HK-2 (cell line): ENCODE measurements around the gene PKNOX2.

Experiments
- DNase-seq: peaks from one replicate; pipeline ENCODE4 v3.0.0-alpha.2; 2018; ENCODE audit not compliant: unreplicated experiment

The PKNOX2 gene

DNA sequence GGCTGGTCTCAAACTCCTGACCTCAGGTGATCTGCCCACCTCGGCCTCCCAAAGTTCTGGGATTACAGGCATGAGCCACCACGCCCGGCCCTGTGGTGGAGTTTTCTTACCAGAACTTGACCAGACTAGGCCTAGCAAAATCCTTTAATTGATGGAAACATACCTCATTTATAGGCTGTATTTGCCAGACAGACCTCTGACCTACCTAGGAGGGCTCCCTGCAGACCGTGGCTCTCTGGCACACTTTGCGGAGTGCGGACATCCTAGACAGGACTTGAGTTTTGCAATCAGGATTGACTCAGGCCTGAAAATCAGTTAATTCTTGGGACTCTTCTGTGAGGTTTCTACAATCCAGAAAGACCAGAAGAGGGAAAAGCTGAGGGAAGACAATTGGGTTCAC, 278.4 kb downstream of the PKNOX2 start:
- DNase-seq: no peak

DNA sequence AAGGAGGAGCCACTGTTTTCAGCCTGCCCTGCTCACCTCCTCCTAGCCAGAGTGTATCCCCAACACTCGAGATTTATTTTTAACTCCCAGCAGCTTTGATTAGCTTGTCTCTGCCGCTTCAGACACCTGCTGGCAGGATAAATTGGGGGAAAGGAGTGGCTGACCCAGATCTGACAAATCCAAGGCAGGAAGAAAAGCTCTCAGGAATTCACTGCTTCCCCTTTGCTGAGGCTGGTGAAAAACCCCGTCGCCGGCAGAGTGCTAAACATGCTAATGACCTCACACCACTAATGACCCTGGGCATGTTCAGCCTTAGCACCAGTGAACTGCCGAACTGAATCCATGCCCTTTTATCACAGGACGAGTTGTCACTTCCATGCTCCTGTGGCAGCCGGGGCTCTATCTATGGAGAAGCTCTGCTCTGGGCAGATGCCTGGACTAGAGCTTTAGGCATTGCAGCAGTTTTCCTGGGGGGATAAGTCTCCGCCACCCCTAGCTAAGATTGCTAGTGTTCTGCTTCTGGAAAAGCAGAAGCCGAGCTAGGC, 279.3 kb downstream of the PKNOX2 start:
- no peak for DNase-seq

DNA sequence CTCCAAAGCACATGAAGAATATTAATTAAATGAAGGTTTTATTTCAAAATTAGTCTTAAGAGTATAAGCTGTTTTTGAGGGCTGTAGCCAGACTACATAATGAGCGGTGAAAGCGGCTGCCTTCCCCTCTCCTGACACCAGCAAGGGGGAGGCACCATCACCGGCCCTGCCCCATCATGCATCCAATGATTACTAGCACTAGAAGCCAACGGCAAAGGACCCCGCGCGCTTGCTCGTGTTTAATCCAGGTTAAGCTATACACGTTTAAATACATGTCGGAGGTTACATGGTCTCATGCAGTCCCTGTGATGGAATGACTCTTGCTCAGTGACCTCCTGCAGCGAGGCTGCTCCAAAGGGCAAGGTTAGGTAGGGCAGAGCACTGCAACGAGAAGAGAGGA, 281.2 kb downstream of the PKNOX2 start:
- no peak for DNase-seq

DNA sequence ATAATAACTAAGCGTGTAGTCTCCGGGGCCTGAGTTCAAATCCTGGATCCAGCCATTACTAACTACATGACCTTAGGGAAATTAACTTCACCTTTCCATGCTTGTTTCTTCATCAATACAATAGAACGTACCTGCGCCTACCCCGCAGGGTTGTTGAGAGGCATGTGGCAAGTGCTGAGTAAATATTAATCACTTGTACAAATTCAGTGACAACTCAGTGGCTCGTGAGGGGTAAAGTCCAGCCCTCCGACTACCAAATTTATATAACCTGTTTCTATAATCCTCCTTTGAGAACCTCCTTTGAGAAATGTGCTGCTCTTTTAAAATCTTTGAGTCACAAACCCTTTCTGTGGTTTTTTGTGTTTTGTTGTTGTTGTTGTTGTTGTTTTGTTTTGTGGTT, 281.7 kb downstream of the PKNOX2 start:
- no peak for DNase-seq

DNA sequence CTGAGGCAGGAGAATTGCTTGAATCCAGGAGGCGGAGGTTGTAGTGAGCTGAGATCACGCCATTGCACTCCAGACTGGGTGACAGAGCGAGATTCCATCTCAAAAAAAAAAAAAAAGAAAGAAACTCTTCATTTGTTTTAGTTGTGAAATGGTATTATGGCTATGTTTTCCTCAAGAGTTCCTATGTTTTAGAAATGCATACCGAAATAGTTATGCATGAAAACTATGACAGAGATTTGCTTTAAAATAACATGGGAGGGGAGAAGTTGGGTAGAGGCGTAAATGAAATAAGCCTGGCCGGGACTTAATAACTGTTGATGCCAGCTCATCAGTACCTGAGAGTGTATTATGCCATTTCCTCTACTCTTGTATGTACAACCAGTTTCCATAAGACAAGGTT, 283.2 kb downstream of the PKNOX2 start:
- DNase-seq: no peak

DNA sequence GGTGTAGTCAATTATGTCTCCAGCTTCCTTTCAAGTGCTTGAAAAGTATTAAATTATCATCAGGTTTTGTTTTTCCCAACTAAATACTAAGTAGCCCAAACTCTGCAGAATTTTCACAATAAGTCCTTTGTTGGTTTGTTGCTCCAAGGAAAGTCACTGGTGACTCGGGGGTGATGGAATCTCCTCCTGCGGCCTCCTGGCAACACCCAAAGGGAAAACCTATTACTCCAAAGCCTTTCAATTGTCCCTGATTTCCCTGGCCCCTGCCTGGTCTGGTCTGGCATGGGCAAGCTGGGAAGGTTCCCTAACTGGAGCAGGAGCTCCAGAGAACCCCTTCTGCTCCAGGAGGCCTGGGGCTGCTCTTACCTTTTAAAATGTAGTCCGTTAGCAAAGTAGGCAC, 283.6 kb downstream of the PKNOX2 start:
- DNase-seq: no peak

DNA sequence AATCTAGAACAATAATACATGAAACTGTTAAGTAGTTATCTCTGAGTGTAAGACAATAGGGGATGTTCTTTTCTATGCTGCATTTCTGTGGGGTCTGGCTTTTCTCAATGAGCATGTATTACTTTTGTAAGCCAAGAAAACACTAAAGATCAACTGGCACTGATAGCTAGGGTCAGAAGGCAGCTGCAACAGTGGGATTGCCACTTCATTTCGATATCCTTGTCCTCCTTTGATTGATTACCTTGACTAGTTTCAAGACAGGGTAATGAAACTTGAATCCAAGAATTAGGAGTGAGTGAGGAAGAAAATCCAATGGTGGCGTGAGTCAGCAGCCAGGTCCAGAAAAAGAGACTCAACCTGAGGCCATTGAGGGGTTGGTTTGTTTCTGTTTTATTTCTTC, 285.0 kb downstream of the PKNOX2 start:
- DNase-seq: no peak

DNA sequence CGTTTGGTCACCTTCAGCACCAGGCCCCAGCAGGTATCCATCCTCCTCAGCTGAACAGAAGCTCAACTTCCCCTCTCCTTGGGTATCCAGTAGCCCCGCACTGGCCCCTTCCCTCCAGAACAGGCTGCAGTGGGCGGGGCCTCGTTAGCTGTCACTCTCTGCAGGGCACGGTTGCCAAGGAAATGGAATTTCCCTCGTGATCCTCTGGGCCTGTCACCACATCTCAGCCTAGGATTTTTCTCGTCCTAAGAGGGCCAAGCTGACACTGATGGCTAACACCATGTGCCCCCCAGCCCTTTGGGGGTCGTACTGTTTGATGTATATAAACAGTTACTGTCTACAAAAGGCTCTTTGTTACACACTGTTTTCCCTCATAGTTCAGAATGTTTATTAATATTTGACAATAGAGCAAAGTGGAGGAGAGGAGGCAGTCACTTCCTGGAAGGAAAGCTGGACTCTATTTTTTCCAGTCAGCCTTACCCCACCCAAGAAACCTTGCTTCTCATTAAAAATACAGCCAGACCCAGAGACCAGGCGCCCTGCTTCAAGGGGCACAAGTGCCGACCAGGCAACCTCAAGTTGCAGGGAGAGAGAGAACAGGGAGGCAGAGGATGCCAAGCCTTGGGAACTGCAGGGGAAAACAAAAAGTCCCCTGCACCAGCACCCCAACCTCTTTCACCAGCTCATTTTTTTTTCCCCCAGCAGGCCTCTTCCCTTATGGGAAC, 287.0 kb downstream of the PKNOX2 start:
- DNase-seq: no peak

DNA sequence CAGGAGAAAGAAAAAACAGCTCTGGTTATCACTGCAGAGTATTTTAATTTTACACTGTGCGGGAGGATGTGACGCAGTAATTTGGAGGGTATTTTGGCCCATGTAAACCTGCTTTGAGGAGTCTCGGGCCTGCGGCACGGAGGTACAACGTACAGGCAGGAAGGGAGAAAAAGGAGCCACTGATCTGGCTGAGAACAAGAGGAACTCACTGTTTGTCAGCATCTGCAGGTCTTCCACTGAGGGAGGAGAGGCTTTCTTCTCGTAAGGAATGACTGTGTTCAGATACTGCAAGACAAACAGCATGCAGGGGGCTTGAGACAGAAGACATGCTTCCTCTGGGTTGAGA, 287.5 kb downstream of the PKNOX2 start:
- DNase-seq: no peak

DNA sequence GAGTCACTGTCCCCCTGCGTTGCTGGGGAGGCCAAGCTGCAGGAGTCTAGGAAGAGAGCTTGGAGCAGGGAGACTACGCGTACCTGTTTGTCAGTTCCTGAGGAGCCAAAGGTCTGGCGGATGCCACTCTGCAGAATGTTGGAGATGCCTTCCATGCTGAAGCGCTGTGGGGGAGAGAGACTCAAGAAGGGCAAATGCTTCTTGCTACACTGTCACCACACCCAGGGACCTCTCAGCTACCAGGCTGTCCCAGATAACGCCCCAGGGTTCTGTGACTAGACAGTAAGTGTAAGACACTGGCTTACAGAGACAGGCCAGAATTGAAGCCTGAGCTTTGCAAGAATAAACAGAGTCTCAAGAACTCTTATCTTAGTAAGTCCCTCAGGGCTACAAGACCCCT, 289.5 kb downstream of the PKNOX2 start:
- DNase-seq: no peak

DNA sequence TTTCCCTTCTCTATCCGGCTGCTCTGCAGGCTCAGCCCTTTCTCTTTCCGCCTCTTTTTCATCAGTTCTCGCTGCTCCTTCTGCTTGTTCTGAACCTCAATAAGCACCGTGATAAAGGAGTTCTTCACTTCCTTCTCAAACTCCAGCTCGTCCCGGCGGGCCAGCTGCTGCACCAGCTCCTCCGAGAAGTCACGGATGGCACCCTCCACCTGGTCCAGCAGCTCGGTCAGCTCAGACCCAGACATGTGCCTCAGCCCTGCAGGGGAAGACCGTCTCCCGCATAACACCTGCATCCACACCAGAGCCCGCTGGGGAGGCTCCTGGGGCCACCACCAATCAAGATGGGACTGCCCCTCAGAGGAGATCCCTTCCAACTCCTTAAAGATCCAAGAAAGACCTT, 291.3 kb downstream of the PKNOX2 start:
- no peak for DNase-seq

DNA sequence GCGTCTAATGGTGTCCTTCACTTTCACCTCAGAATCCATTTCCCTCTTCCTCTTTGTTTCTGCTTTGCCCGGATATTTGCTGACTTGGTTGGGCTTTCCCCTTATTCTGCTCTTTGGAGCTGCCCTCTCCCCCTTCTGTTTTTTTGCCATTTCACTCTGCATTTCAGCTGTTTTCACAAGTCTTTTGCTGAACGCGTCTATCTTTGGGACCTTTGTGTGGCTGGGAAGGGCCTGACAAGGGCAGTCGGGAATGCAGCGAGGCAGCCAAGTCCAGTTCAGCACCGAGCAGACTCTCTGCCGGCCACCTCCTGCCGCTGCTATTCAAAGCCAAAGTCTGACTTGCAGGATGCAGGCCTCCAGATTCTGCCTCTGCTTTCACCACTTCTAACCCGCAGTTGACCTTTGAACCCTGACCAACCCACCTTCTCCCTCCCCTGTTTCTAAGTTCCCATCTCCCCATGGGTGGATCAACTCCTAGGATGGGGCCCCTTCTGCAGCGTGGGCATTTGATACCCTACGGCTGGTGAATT, 293.3 kb downstream of the PKNOX2 start:
- no peak for DNase-seq

DNA sequence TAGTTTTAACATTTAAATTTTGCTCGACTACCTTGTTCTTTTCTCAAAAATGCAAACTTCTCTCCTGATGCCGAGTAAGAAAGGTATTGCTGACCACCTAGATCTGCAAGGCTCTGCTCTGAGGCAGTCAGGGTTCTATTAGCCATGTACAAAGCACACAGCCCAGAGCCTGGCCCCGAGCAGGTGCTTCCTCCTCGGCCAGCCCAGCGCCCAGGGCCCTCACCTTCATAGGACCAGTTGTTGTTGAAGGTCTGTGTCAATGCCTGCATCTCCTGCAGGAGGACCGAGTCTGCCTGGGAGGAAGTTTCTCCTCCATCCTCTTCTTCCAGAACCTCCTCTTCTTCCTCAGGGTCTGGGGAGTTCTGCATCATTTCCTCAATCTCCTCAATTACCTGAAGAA, 295.7 kb downstream of the PKNOX2 start:
- no peak for DNase-seq

DNA sequence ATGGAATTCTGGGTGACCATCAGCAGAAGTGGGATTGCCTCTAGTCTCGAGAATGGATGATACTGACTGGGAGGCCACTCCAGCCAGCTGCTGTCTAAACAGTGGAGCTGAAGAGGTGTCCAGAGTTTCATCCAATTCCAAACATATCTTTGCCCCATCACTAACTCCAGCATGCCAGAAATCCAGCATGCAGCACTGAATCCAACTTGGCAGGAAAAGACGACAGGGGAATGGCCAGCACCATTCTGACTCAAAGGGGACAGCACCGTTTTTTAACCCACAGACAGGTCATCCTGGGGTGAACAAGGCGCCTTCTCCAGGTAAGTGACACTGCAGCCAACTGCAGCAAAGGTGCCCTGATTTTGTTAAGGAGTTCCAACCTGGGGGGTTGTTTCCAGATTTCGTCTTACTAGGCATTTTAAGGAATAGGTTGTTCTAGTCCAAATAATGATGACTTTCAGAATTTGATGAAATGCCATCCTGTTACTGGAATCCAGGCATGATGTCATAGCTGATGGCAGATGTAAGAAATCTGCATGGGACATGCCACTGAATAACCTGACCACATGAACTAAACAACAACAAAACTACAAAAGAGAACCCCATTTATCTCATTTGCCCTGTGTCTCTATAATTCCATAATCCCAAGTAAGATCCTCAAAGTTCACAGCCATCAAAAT, 299.2 kb downstream of the PKNOX2 start:
- DNase-seq: no peak

DNA sequence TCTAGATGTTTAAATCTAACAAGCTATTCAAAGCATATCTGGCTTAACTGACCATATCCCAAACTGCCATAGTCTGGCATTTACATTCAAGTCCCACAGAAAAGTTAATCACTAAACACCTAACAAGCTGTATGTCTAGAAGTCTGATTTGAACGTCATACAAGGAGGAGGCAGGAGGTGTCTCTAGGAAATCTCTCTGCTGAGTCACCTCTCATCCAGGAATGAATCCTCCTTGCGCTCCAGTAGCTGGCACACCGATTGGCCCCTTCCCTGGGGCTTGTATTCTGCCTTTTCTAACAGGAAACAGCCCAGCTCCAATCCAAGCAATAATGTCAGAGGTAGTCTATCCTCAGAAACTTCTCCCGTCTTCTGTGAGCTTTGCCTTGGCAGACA, 299.7 kb downstream of the PKNOX2 start:
- DNase-seq: peak; percentile 24

DNA sequence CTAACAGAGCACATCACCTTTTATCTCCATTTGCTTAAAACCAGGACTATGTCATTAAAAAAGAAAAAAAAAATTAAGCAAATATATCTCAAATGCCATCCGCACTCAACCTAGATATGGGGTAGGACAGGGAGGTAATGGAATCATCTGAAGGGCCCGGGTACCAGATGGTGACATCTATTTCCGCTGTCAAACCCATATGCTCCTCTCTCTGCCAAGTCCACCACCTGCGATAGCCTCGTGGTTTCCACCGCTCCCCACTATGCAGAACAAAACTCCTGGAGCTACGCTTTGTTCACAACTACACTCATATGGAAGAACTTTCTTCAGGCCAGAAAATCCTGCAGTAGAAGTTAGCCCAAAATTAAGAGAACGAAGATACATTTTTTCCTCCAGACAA, 300.1 kb downstream of the PKNOX2 start:
- DNase-seq: no peak

DNA sequence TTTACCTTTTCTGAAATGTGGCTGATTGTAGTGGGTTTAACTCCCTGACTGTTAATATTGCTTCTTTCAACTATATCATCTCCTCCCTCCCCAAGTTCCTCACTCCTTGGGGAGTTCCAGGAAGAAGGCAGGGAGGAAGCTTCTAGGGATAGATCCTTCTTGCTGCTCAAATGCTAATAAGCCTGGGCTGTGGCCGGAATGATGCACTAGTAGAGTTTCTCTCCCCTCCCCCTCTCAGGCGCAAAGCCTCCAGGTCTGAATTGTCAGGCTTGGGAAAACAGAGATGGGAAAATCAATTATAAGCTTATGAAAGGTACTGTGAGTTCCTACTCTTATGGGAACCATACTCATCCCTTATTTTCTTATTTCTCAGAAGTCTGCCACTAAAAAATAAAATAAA, 300.7 kb downstream of the PKNOX2 start:
- DNase-seq: no peak

DNA sequence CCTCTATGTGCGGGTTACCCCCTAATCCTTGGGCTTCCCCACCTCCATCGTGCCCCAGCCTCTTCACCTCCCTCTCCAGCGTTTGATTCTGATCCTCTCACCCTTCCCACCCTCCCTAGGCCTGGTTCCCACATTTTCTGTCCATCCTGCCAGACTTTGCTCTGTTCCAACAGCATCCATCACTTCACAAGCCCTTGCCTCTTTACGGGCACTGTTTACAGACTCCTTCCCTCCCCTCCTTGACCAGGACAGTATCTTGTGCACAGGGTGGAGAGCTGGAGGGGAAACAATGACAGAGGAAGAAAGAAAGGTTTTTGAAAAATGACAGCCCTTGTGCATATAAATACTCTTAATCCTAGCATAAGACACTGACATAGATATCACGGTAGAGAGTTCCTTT, 301.1 kb downstream of the PKNOX2 start:
- no peak for DNase-seq

DNA sequence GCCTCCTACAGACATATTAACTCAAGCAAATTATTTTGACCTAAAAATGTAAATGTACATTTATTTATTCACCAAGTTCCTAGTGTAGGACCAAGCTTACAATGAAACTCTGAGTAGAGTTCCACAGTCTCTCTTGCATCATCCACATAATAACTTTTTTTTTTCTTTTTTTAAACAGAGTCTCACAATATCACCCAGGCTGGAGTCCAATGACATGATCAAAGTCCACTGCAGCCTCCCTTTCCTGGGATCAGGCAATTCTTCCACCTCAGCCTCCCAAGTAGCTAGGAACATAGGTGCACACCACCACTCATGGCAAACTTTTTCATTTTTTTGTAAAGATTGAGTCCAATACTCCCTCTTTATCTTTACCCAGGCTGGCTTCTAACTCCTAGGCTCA, 303.5 kb downstream of the PKNOX2 start:
- no peak for DNase-seq

DNA sequence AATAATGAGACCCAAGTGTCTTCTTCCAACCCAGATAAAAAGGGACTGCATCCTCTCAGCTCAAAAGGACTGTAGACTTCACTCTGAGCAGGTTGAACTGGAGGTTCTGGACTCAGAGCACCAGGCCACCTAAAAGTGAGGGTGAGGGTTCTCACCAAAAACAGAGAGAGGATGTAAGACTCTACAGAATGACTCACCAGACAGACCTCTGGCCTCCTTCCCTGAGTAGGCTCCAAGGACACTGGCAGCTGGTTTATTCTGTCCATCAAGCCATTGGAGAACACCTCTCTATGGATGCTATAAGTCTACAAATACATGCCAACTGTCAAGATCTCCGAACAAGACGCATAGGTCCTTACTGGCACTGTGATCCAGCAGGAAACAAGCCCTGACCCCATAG, 304.3 kb downstream of the PKNOX2 start:
- no peak for DNase-seq

DNA sequence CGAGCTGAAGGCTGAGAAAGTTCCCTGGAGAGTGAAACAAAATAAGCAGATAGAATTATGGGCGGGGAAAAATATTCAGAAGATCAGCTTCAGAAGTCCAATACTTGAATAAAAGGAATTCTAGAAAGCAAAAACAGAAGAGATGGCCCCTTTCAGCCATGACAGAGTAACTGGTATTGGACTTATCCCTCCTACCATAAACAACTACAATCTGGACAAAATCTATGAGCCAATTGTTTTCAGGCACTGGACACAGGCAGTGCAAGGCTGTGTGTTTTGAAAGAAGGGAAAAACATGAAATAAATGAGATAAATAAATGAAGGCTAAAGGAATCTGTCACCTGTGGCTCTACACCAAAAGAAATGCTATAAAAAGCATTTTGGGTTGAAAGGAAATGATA, 305.8 kb downstream of the PKNOX2 start:
- no peak for DNase-seq

DNA sequence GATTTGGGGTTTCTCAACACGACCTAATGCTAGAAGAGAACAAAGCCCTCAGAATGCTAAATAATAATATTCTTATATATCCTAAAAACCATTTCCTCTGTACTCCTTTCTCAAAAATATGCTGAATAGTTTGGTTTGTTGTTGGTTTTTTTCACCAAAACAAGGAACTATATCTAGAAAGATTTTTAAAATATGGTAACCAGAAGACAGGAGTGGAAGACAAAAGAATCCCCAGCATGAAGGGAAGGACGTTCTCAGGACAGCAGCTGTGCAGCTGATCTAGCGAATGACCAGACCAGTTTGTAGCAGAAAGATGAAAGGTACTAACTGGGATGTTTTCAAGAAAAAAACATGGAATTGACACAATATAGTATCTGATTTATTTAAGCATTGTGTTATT, 312.2 kb downstream of the PKNOX2 start:
- DNase-seq: no peak

DNA sequence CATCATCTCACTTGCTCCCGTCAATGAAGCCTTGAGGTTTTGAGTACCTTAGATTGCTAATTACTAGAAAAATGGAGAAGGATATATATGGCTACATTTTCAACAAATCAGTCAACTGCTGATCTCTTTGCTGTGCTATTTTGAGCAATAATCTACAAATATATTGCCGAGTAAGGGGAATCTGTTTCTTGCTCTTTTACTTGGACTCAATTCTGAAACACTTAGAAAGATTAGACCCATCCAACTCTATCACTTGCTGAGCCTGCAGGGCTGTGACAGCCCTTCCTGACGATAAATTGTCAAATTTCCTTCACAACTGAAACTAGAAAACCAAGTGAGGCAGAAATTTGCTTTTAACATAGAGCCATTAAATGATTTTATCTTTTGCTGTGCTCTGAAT, 314.6 kb downstream of the PKNOX2 start:
- no peak for DNase-seq
